Rectal smooth muscle tissue (tissue), 1 donor: Measurements from ENCODE around the gene TMEM215.

Experiments
- H3K27ac ChIP-seq: one replicate; pipeline ENCODE4 v1.7.0; 2013; ENCODE audit warnings: low read depth, low read length, inconsistent platforms
- H3K27me3 ChIP-seq: one replicate; pipeline ENCODE4 v1.7.0; 2013; ENCODE audit warnings: low read length; ENCODE audit not compliant: control insufficient read depth, insufficient read depth
- H3K36me3 ChIP-seq: one replicate; pipeline ENCODE4 v1.7.0; 2013; ENCODE audit warnings: low read length; ENCODE audit not compliant: control insufficient read depth, insufficient read depth
- H3K4me1 ChIP-seq: one replicate; pipeline ENCODE4 v1.7.0; 2013; ENCODE audit warnings: low read length; ENCODE audit not compliant: control insufficient read depth, insufficient read depth
- H3K4me3 ChIP-seq: one replicate; pipeline ENCODE4 v1.7.0; 2013; ENCODE audit warnings: low read length
- H3K9ac ChIP-seq: one replicate; pipeline ENCODE4 v1.7.0; 2013; ENCODE audit warnings: low read length

Gene TMEM215

GRCh38 chr9:32783168-32783891, at the start of gene TMEM215:
TSS of gene TMEM215 (plus strand) at chr9:32783540. CDS start at chr9:32784184, 644 bp downstream.
- Histone ChIP-seq H3K4me3 (peak within 1 kb of the TSS; percentile 15), H3K9ac (no peak within 1 kb of the TSS), H3K27me3 (peaks cover 2% of the 10 kb centered on the region), H3K36me3 (no peaks in the 10 kb centered on the region), H3K27ac (no peak within 1 kb of the TSS), H3K4me1 (no peaks in the 10 kb centered on the region)

GRCh38 chr9:32735476-32735875, 47.9 kb upstream of the TMEM215 start:
- Histone ChIP-seq H3K4me1 (no peaks in the 10 kb centered on the region), H3K4me3 (no peak overlapping the region), H3K9ac (no peak overlapping the region), H3K27me3 (no peaks in the 10 kb centered on the region), H3K27ac (no peak overlapping the region), H3K36me3 (no peaks in the 10 kb centered on the region)

GRCh38 chr9:32737378-32737777, 46.0 kb upstream of the TMEM215 start:
- H3K4me3 ChIP-seq, result no peak overlapping the region
- H3K27me3 ChIP-seq, result no peaks in the 10 kb centered on the region
- H3K27ac ChIP-seq, result no peak overlapping the region
- H3K4me1 ChIP-seq, result no peaks in the 10 kb centered on the region
- H3K9ac ChIP-seq, result no peak overlapping the region
- no peaks in the 10 kb centered on the region for H3K36me3 ChIP-seq

- Histone ChIP-seq H3K36me3 (no peaks in the 10 kb centered on the region), H3K4me1 (no peaks in the 10 kb centered on the region), H3K27me3 (no peaks in the 10 kb centered on the region), H3K27ac (no peak overlapping the region), H3K9ac (no peak overlapping the region), H3K4me3 (no peak overlapping the region)
These were observed 44.7 kb upstream of the TMEM215 start for GRCh38 chr9:32738501-32739172.

- Histone ChIP-seq H3K9ac (no peak overlapping the region), H3K27ac (no peak overlapping the region), H3K27me3 (no peaks in the 10 kb centered on the region), H3K4me3 (no peak overlapping the region), H3K36me3 (no peaks in the 10 kb centered on the region), H3K4me1 (no peaks in the 10 kb centered on the region)
These were observed 41.6 kb upstream of the TMEM215 start for GRCh38 chr9:32741706-32742105.

- no peak overlapping the region for H3K27ac ChIP-seq
- H3K36me3 ChIP-seq, result no peaks in the 10 kb centered on the region
- H3K27me3 ChIP-seq, result no peaks in the 10 kb centered on the region
- no peak overlapping the region for H3K9ac ChIP-seq
- no peak overlapping the region for H3K4me3 ChIP-seq
- no peaks in the 10 kb centered on the region for H3K4me1 ChIP-seq
These were observed 41.0 kb upstream of the TMEM215 start for GRCh38 chr9:32742296-32742695.

GRCh38 chr9:32748013-32748412, 35.3 kb upstream of the TMEM215 start:
- no peak overlapping the region for H3K4me3 ChIP-seq
- no peak overlapping the region for H3K27ac ChIP-seq
- no peaks in the 10 kb centered on the region for H3K4me1 ChIP-seq
- H3K36me3 ChIP-seq, result no peaks in the 10 kb centered on the region
- H3K9ac ChIP-seq, result no peak overlapping the region
- H3K27me3 ChIP-seq, result no peaks in the 10 kb centered on the region

GRCh38 chr9:32755730-32756129, 27.6 kb upstream of the TMEM215 start:
- no peak overlapping the region for H3K4me3 ChIP-seq
- H3K36me3 ChIP-seq, result no peaks in the 10 kb centered on the region
- H3K9ac ChIP-seq, result no peak overlapping the region
- H3K27ac ChIP-seq, result no peak overlapping the region
- H3K4me1 ChIP-seq, result no peaks in the 10 kb centered on the region
- H3K27me3 ChIP-seq, result no peaks in the 10 kb centered on the region

- no peak overlapping the region for H3K4me3 ChIP-seq
- H3K27me3 ChIP-seq, result no peaks in the 10 kb centered on the region
- no peaks in the 10 kb centered on the region for H3K36me3 ChIP-seq
- no peak overlapping the region for H3K9ac ChIP-seq
- H3K4me1 ChIP-seq, result no peaks in the 10 kb centered on the region
- no peak overlapping the region for H3K27ac ChIP-seq
These were observed 19.2 kb upstream of the TMEM215 start for GRCh38 chr9:32764139-32764538.

GRCh38 chr9:32775283-32775682, 8.1 kb upstream of the TMEM215 start:
- Histone ChIP-seq H3K27ac (no peak overlapping the region), H3K27me3 (no peaks in the 10 kb centered on the region), H3K4me3 (no peak overlapping the region), H3K36me3 (no peaks in the 10 kb centered on the region), H3K4me1 (no peaks in the 10 kb centered on the region), H3K9ac (no peak overlapping the region)

GRCh38 chr9:32776201-32776600, 7.1 kb upstream of the TMEM215 start:
- Histone ChIP-seq H3K36me3 (no peaks in the 10 kb centered on the region), H3K27me3 (no peaks in the 10 kb centered on the region), H3K4me3 (no peak overlapping the region), H3K4me1 (no peaks in the 10 kb centered on the region), H3K9ac (no peak overlapping the region), H3K27ac (no peak overlapping the region)

- H3K27ac ChIP-seq, result no peak overlapping the region
- H3K36me3 ChIP-seq, result no peaks in the 10 kb centered on the region
- H3K9ac ChIP-seq, result no peak overlapping the region
- peak overlapping the region; percentile 15 for H3K4me3 ChIP-seq
- H3K27me3 ChIP-seq, result peaks cover 2% of the 10 kb centered on the region
- H3K4me1 ChIP-seq, result no peaks in the 10 kb centered on the region
These were observed 718 bp upstream of the TMEM215 start for GRCh38 chr9:32782476-32783167.
